Measurements from ENCODE around the gene POC5.

The POC5 gene

DNA sequence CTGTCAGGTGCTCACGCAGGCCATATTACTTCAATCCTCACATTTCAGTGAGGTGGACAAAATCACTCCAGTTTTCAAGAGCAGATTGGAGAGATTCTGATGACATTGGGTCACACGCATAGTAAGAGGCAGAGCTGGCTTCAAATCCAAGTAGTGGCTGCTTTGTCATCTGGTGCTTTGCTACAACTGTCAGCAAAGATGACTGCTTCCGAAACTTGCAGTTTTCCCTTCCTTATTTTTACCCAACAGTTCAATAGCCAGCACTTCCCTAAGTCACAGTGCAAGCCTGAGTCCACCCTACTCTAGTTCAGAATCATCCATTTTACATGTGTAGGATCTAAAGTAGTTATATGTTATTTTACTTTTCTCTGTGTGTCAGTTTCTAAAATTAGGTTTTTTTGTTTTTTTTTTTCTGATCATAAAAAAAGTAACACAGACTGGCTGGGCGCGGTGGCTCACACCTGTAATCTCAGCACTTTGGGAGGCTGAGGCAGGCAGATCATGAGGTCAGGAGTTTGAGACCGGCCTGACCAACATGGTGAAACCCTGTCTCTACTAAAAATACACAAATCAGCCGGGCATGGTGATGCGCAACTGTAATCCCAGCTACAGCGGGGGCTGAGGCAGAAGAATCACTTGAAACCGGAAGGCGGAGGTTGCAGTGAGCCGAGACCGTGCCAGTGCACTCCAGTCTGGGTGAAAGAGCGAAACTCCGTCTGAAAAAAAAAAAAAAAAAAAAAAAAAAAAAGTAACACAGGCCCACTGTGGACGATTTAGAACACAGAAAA is 56.4 kb downstream of the POC5 start:
- DNase-seq (ENCODE audit: low spot score), result no peak

DNA sequence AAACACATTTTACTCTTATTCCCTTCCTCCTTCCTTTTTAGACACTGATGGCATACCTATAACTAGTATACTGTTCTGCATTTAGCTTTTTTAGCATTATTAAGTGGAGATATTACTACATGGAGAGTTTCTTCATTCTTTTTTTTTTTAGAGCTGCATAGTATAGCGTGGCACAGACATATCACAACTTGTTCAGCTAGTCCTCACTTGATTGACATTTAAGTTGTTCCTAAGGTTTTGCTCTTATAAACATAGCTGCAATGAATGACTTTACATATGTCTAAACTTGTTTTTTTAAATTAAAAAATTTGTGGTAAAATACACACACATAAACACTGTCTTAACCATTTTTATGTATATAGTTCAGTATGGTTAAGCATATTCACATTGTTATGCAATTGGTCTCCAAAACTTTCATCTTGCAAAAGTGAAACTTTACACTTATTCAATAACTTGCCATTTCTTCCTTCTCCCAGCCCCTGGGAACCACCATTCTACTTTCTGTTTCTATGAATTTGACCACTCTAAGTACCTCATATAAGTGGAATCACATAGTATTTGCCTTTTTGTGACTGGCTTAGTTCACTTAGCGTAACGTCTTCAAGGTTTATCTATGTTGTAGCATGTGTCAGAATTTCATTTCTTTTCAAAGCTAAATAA is 57.3 kb downstream of the POC5 start:
- no peak for DNase-seq (ENCODE audit: low spot score)

DNA sequence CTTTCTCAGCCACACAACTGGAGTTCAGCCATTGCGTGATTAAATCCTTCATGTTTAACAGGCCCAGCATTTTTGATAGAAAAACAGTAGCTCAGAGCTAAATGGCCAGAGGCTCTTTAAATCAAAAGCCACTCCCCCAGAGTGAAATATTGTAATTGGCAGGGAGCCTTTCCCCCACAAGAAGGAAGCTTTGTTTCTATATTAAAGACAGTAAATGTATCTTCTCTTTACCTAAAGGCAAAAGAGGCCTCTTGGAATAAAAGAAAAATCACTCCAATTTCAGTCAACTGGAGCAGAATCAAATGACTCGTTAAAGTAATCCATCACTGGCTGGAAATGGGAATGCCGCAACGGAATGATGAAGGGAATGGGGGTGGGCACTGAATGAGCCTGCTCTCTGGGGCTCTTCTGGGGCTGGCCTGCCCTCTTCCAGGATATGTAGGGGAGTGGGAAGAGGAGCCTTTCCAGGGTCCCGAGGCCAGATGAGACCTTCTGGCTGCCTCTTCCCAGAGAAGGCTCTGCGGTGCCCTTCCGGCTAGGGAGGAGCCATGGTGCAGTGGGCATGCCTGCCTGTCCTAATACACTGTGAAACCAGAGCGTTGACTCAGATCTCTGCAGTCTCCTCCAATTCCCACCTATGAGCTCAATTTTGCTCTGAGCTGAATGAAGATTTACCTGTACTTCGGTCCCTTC is 60.8 kb downstream of the POC5 start:
- peak; percentile 78 for DNase-seq (ENCODE audit: low spot score)

- no peak for DNase-seq (ENCODE audit: low spot score)
Measured at GRCh38 chr5:75654693-75655295, 62.4 kb downstream of the POC5 start.

DNA sequence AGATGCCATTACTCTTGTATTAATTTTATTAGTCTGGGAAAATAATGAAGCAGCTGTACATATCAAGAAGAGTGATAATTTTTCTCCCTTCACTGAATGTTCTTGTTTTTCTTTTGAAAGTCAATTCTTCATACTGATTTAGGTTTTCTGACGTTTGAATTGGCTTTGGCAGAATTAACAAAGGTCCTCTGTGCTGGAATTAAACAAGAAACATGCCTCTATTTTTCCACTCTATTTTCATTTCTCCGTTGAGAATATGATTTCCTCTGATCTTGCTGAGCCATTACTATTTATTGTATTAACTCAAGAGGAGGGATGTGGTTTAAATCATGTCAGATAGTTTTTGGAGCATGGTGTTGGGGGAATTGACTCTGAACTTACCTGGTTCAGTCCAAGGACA is 63.7 kb downstream of the POC5 start:
- no peak for DNase-seq (ENCODE audit: low spot score)

- DNase-seq (ENCODE audit: low spot score), result no peak
Measured at GRCh38 chr5:75651575-75652238, 65.5 kb downstream of the POC5 start.

GRCh38 chr5:75648712-75649111 is 68.5 kb downstream of the POC5 start:
- no peak for DNase-seq (ENCODE audit: low spot score)

DNA sequence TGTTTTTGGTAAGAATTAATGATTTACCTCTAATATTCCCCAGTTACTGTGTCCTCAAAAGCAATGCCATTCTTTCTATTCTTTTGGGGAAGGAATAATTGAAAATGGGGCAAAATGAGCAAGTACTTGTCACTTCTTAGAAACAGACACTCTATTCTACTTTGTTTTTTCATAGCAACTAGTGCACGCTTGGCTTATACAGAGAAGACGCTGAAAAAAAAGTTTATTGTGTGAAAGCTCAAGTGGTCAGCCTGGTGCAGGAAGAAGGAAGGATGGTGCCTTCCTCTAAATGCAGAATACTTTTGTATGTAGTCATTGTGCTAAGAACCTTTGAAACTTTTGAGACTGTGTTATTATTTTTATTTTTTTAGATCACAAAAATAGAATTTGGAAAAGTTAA is 76.4 kb downstream of the POC5 start:
- DNase-seq (ENCODE audit: low spot score), result no peak

- peak; percentile 86 for DNase-seq (ENCODE audit: low spot score)
Measured at GRCh38 chr5:75640395-75640794, 76.8 kb downstream of the POC5 start.

DNA sequence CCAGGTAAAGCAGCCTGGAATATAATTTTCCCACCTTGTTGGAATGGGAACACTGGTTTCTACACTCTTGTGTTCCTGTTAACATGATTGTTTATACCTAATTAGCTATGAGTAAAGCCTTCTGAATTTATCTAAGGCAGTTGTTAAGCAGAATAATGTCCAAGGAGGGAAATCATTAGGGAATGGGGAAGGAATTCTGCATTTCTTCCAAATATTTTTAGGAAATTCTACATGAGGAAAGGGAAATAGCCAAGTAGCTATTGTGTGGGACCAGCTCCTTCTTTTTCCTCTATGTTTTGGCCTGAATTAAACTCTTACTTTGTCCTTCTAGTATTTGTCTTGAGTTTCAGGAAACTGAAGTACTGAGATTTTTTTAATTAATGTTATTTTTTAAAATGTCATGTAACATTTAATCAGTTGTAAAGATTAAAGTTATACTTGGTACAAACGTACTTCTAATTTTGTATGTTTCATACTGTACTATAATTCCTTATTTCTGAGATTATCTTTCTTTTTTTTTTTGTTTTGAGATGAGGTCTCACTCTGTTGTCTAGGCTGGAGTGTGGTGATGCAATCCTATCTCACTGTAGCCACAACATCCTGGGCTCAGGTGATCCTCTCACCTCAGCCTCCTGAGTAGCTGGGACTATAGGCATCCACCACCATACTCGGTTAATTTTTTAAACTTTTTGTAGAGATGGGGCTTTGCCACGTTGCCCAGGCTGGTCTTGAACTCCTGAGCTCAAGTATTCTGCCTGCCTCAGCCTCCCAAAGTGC is 77.5 kb downstream of the POC5 start:
- DNase-seq (ENCODE audit: low spot score), result no peak

DNA sequence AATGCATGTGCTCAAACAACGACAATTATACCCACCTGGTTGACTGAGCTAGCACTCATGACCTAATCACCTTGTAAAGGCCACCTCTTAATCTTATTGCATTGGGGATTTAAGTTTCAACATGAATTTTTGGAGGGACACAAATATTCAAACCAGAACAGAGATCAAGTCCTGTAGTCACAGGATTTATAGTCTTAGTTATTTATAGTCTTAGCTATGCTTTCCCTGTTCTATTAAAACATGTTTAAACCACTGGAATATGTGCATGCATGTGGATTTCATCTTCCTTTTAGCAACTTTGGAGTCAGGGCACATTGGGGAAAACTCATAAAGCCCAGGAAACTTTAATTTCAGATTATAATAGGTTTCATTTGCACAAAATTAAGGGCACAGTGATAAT is 79.3 kb downstream of the POC5 start:
- no peak for DNase-seq (ENCODE audit: low spot score)

GRCh38 chr5:75632321-75632720 is 84.9 kb downstream of the POC5 start:
- DNase-seq (ENCODE audit: low spot score), result no peak

- DNase-seq (ENCODE audit: low spot score), result no peak
Measured at GRCh38 chr5:75630875-75631274, 86.4 kb downstream of the POC5 start.

DNA sequence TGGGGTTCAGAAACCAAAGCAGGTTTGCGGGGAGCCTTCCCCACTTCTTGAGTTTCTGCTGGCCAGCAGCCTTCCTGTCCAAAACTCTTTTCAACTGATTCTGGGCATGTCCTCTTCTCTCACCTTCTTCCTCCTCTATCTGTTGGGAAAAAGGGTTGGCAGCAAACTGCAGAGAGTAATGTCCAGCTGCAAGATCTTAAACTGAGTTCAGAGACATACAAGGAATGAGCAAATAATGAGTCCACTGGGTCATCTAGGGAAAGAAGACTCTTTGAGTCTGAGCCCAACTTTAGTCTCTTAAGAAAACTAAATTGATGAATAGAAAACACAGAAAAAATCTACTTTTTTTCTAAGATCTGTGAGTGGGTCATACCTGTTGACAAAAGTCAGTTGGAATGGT is 89.4 kb downstream of the POC5 start:
- DNase-seq (ENCODE audit: low spot score), result no peak

DNA sequence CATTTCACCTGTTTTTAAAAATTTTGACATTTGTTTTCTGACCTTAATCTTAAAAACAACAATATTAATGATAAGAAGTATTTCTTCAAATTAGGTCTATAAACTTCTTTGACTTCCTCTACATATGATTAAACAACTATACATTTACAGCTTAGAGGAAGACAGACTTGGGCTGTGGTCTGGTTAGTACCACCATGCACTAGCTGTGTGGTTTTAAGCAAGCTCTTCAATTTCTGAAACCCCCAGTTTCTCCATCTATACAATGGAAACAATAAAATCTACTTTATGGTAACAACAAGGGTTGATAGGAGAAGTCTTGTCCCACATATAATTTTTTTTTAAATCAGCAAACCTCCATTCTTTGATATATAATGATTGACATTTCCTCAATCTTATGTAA is 90.3 kb downstream of the POC5 start:
- no peak for DNase-seq (ENCODE audit: low spot score)

Measured in AG20443 (cell line).